Esophagus muscularis mucosa (tissue), 3 donors: ENCODE data around the gene CYP1B1.

Source experiments
- POLR2AphosphoS5 ChIP-seq, 2 donors: sonication (generic); formaldehyde crosslinking; IDR thresholded peaks; one replicate each; pipeline ENCODE4 v1.6.1; 2017; ENCODE audit warnings: antibody characterized with exemption in 2 of 2
- TF ChIP-seq, protein P1 (sequence below), 3 experiments: fragments of 200-600 bp in 2 of 3; fragments of 450-650 bp in 1 of 3; sonication (generic) in 2 of 3; IDR thresholded peaks; one replicate each; pipeline ENCODE4 v1.5.1; 2017 to 2019; ENCODE audit warnings: antibody characterized with exemption in 3 of 3, mild to moderate bottlenecking in 2 of 3, moderate library complexity in 1 of 3

DNA sequence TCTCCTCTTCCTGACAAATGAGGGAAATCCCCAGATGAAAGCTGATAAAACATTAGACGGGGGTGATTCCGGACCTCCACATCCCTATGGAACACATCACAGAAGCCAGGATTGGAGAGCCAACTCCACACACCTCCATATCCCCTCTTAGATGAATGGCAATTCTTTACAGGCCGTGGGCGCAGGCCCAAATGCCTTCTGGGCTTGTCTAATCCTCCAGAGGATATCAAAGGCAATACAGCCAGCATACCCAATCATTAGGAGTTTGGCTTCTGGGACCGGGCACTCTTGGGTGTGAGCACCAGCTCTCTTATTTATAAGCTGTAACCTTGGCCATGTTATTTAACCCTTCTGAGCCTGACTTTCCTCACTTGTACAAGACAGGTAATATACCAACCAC is 15.0 kb upstream of the CYP1B1 start:
- TF ChIP-seq POLR2AphosphoS5 (IDR thresholded peaks at IDR 0.05), result no peak
- TF ChIP-seq, protein P1, sequence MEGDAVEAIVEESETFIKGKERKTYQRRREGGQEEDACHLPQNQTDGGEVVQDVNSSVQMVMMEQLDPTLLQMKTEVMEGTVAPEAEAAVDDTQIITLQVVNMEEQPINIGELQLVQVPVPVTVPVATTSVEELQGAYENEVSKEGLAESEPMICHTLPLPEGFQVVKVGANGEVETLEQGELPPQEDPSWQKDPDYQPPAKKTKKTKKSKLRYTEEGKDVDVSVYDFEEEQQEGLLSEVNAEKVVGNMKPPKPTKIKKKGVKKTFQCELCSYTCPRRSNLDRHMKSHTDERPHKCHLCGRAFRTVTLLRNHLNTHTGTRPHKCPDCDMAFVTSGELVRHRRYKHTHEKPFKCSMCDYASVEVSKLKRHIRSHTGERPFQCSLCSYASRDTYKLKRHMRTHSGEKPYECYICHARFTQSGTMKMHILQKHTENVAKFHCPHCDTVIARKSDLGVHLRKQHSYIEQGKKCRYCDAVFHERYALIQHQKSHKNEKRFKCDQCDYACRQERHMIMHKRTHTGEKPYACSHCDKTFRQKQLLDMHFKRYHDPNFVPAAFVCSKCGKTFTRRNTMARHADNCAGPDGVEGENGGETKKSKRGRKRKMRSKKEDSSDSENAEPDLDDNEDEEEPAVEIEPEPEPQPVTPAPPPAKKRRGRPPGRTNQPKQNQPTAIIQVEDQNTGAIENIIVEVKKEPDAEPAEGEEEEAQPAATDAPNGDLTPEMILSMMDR (IDR thresholded peaks at IDR 0.05), result no peak
